SK-N-SH (cell line): ENCODE measurements around the gene CDC6. TPM values are rescaled to one million over a fixed set of nuclear protein-coding genes. Genes with fewer than 3 reads are reported as not detected.
A peak's percentile ranks its signal among the peaks of the same experiment; 100 is the strongest.

ENCODE experiments used
- CTCF ChIA-PET: fragments of 300-600, 350-600 bp; formaldehyde crosslinking; extraction: SDS; loops from one replicate; lab custom pipeline; 2021; lab: Yijun Ruan, JAX
- POLR2A ChIA-PET: fragments of 350-600 bp; sonication (Branson Sonifier 250); formaldehyde crosslinking; extraction: SDS; loops from one replicate; lab custom pipeline; 2020; ENCODE audit warnings: antibody characterized with exemption, inconsistent platforms; lab: Yijun Ruan, JAX
- DNase-seq: peaks from one replicate; pipeline ENCODE4 v3.0.0; 2012
- H2AFZ ChIP-seq: fragments of 200-600 bp; sonication (generic); 2 replicates; pipeline ENCODE4 v1.8.1; 2016; ENCODE audit warnings: antibody characterized with exemption, mild to moderate bottlenecking, low read depth
- H3F3A ChIP-seq: fragments of 200-600 bp; sonication (generic); replicated peaks from 2 replicates; pipeline ENCODE3; 2016; ENCODE audit warnings: antibody characterized with exemption, mild to moderate bottlenecking; ENCODE audit not compliant: insufficient read depth
- H3K27ac ChIP-seq, 2 experiments: fragments of 200-500 bp in 1 of 2; fragments of 200-600 bp in 1 of 2; sonication (Bioruptor generic) in 1 of 2; sonication (generic), shearing (Covaris generic) in 1 of 2; 2 replicates each; pipeline versions ENCODE4 v1.5.1 to v1.6.1; 2014 to 2016; ENCODE audit warnings: low read depth in 2 of 2, inconsistent platforms in 1 of 2, low read length in 1 of 2, mild to moderate bottlenecking in 1 of 2, mixed read lengths in 1 of 2
- H3K27me3 ChIP-seq: fragments of 200-600 bp; sonication (generic), shearing (Covaris generic); 2 replicates; pipeline ENCODE4 v1.6.1; 2016; ENCODE audit warnings: mixed run types; ENCODE audit not compliant: insufficient read depth
- H3K36me3 ChIP-seq, 2 experiments: fragments of 200-500 bp in 1 of 2; fragments of 200-600 bp in 1 of 2; sonication (Bioruptor generic) in 1 of 2; sonication (generic) in 1 of 2; replicated peaks in 1 of 2; 2 replicates each; pipeline versions ENCODE3 to v1.5.1; 2014 to 2016; ENCODE audit warnings: low read length in 1 of 2, mild to moderate bottlenecking in 1 of 2; ENCODE audit not compliant: insufficient read depth in 2 of 2, control insufficient read depth in 1 of 2
- H3K4me1 ChIP-seq, 2 experiments: fragments of 200-500 bp in 1 of 2; fragments of 200-600 bp in 1 of 2; sonication (Bioruptor generic) in 1 of 2; sonication (generic), shearing (Covaris generic) in 1 of 2; 2 replicates each; pipeline versions ENCODE4 v1.5.1 to v1.6.1; 2014 to 2016; ENCODE audit warnings: low read depth in 1 of 2, low read length in 1 of 2, mixed run types in 1 of 2; ENCODE audit not compliant: insufficient read depth in 2 of 2, control insufficient read depth in 1 of 2
- H3K4me2 ChIP-seq: fragments of 200-600 bp; sonication (generic), shearing (Covaris generic); 2 replicates; pipeline ENCODE4 v1.6.1; 2017; ENCODE audit warnings: mixed run types
- H3K4me3 ChIP-seq, 2 experiments: fragments of 200-500 bp in 1 of 2; fragments of 200-600 bp in 1 of 2; sonication (Bioruptor generic) in 1 of 2; sonication (generic), shearing (Covaris generic) in 1 of 2; 2 replicates each; pipeline versions ENCODE4 v1.5.1 to v1.8.1; 2014 to 2016; ENCODE audit warnings: low read depth in 2 of 2, inconsistent platforms in 1 of 2, low read length in 1 of 2, mild to moderate bottlenecking in 1 of 2, mixed read lengths in 1 of 2, moderate library complexity in 1 of 2
- H3K79me2 ChIP-seq: fragments of 200-600 bp; sonication (generic); 2 replicates; pipeline ENCODE4 v1.8.1; 2017; ENCODE audit warnings: mild to moderate bottlenecking; ENCODE audit not compliant: insufficient read depth
- H3K9ac ChIP-seq: fragments of 200-600 bp; sonication (generic); 2 replicates; pipeline ENCODE4 v1.6.1; 2017; ENCODE audit warnings: mixed run types
- H3K9me2 ChIP-seq: fragments of 200-600 bp; sonication (generic); 2 replicates; pipeline ENCODE4 v1.6.1; 2017; ENCODE audit warnings: mixed run types
- H3K9me3 ChIP-seq: fragments of 200-600 bp; sonication (generic); 2 replicates; pipeline ENCODE4 v1.6.1; 2017; ENCODE audit warnings: mixed run types, mild to moderate bottlenecking, moderate library complexity
- H4K20me1 ChIP-seq: fragments of 200-600 bp; sonication (generic); 2 replicates; pipeline ENCODE4 v1.6.1; 2017; ENCODE audit warnings: mild to moderate bottlenecking, mixed run types; ENCODE audit not compliant: insufficient read depth
- CTCF ChIP-seq: fragments of 200-600 bp; sonication (generic); IDR thresholded peaks from 2 replicates; pipeline ENCODE4 v1.6.1; 2017; ENCODE audit warnings: antibody characterized with exemption, mild to moderate bottlenecking, moderate library complexity
- ELF1 ChIP-seq: IDR thresholded peaks from 2 replicates; pipeline ENCODE4 v1.4.0; 2012
- EP300 ChIP-seq, 2 experiments: IDR thresholded peaks; 2 replicates each; pipeline versions ENCODE4 v1.4.0 to v1.6.1; 2012; ENCODE audit warnings: borderline replicate concordance in 1 of 2, low read depth in 1 of 2, low read length in 1 of 2
- GABPA ChIP-seq: IDR thresholded peaks from 2 replicates; pipeline ENCODE4 v1.4.0; 2012; ENCODE audit warnings: low read depth, mild to moderate bottlenecking
- IRF3 ChIP-seq: fragments of 150-350 bp; IDR thresholded peaks from 2 replicates; pipeline ENCODE4 v1.6.1; 2016; ENCODE audit warnings: mild to moderate bottlenecking, low read depth, low read length
- JUND ChIP-seq: IDR thresholded peaks from 2 replicates; pipeline ENCODE4 v1.4.0; 2012
- NFIC ChIP-seq: IDR thresholded peaks from 2 replicates; pipeline ENCODE4 v1.4.0; 2012; ENCODE audit warnings: borderline replicate concordance
- RCOR1 ChIP-seq: fragments of 150-350 bp; IDR thresholded peaks from 2 replicates; pipeline ENCODE4 v1.6.1; 2017; ENCODE audit warnings: antibody characterized with exemption, low read length
- RXRA ChIP-seq: IDR thresholded peaks from 2 replicates; pipeline ENCODE4 v1.4.0; 2012; ENCODE audit warnings: low read depth, mild to moderate bottlenecking, borderline replicate concordance
- SIN3A ChIP-seq: IDR thresholded peaks from 2 replicates; pipeline ENCODE4 v1.6.1; 2012; ENCODE audit warnings: low read depth, mild to moderate bottlenecking, low read length, moderate library complexity, borderline replicate concordance
- SMC3 ChIP-seq: IDR thresholded peaks from 2 replicates; pipeline ENCODE4 v1.6.1; 2012; ENCODE audit warnings: low read depth, low read length, improper control_type of control experiment
- TAF1 ChIP-seq: IDR thresholded peaks from 2 replicates; pipeline ENCODE4 v1.6.1; 2012; ENCODE audit warnings: low read depth, mild to moderate bottlenecking, low read length, moderate library complexity, borderline replicate concordance
- TCF12 ChIP-seq: IDR thresholded peaks from 2 replicates; pipeline ENCODE4 v1.4.0; 2012
- TEAD4 ChIP-seq: IDR thresholded peaks from 2 replicates; pipeline ENCODE4 v1.4.0; 2012; ENCODE audit warnings: mild to moderate bottlenecking, borderline replicate concordance; ENCODE audit not compliant: insufficient read depth
- ZBTB33 ChIP-seq: IDR thresholded peaks from 2 replicates; pipeline ENCODE4 v1.4.0; 2012; ENCODE audit warnings: low read depth, borderline replicate concordance
- WGBS: methylation state at CpG from one replicate; pipeline ENCODE4 v1.1.6; 2017; ENCODE audit warnings: low lambda C conversion rate; 5-methylcytosine and 5-hydroxymethylcytosine counted together
- polyA plus RNA-seq, 3 experiments: library from polyadenylated mRNA; depleted of rRNA; stranded (reverse); fragments of >200 nt; gene quantifications; 2 replicates each; pipeline ENCODE4 v1.2.3, GENCODE V29; 2012
- TF ChIP-seq, protein P1 (sequence below): IDR thresholded peaks from 2 replicates; pipeline ENCODE4; 2012

Gene CDC6
- polyA plus RNA-seq, 1 of the 3 experiments (the other 2 are of a cell fraction) = 12.7 TPM

- H3K4me1 ChIP-seq = peaks cover 8 to 13% of the 10 kb centered on the region in 2 experiments
Observed at GRCh38 chr17:40248507-40248906, 39.2 kb upstream of the CDC6 start.

DNA sequence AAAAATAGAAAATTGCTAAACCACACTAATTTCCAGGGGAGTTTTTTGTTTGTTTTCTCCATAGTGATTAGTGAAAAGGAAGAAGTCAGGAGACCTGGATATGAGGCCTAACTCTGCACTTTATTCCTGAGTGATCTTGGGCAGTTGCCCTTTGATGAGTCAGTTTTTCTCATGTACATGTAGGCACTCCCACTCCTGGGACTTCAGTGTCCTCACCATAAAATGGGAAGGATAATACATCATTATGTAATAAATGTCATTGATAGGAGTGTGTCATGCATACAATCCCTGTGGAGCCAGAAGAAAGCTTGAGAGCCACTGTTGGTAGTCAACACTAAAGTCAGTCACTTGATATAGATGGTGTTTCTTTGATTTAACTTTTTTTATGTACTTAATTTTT lies 36.1 kb upstream of the CDC6 start:
- no peak overlapping the region for H3K4me2 ChIP-seq
- H3K9me3 ChIP-seq = no peaks in the 10 kb centered on the region
- H3K27me3 ChIP-seq = no peaks in the 10 kb centered on the region
- CTCF ChIA-PET = no interaction called here
- H3K4me1 ChIP-seq = peaks cover 0 to 5% of the 10 kb centered on the region in 2 experiments; a peak in 1 of 4 replicates
- peaks cover 96% of the 10 kb centered on the region for H3K79me2 ChIP-seq
- peaks cover 1 to 5% of the 10 kb centered on the region in 2 experiments for H3K36me3 ChIP-seq
- no peak overlapping the region for H3K4me3 ChIP-seq
- H3F3A ChIP-seq = peaks cover 16% of the 10 kb centered on the region
- peaks cover 13% of the 10 kb centered on the region for H4K20me1 ChIP-seq
- peak overlapping the region in 1 of 2 experiments; percentile 86; a peak in 2 of 4 replicates for H3K27ac ChIP-seq
- no peaks in the 10 kb centered on the region for H3K9me2 ChIP-seq
- POLR2A ChIA-PET = no interaction called here
- no peak for DNase-seq
- H2AFZ ChIP-seq = no peak overlapping the region
- H3K9ac ChIP-seq = peak overlapping the region; percentile 54; the same call in 1 of the 2 replicates
- TF ChIP-seq TAF1 = no peak
- TF ChIP-seq, protein P1, sequence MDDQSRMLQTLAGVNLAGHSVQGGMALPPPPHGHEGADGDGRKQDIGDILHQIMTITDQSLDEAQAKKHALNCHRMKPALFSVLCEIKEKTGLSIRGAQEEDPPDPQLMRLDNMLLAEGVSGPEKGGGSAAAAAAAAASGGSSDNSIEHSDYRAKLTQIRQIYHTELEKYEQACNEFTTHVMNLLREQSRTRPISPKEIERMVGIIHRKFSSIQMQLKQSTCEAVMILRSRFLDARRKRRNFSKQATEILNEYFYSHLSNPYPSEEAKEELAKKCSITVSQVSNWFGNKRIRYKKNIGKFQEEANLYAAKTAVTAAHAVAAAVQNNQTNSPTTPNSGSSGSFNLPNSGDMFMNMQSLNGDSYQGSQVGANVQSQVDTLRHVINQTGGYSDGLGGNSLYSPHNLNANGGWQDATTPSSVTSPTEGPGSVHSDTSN = peak; percentile 78
- 0 out of 2 replicates have a peak, but pooled peaks have one; percentile 28 for TF ChIP-seq SIN3A
- TF ChIP-seq NFIC = peak; percentile 47
- peak; percentile 47 for TF ChIP-seq TCF12
- no peak for TF ChIP-seq RXRA
- TF ChIP-seq CTCF = no peak
- TF ChIP-seq RCOR1 = no peak
- TF ChIP-seq IRF3 = no peak
- TF ChIP-seq JUND = peak; percentile 70
- TF ChIP-seq ZBTB33 = no peak
- TF ChIP-seq SMC3 = no peak
- no peak for TF ChIP-seq GABPA
- TF ChIP-seq TEAD4 = no peak

More at GRCh38 chr17:40248507-40248906, 39.2 kb upstream of the CDC6 start:
- Histone ChIP-seq H3K9me3 (no peaks in the 10 kb centered on the region), H3F3A (peaks cover 16% of the 10 kb centered on the region), H3K27me3 (no peaks in the 10 kb centered on the region), H4K20me1 (peaks cover 18% of the 10 kb centered on the region), H3K4me3 (no peak overlapping the region), H3K27ac (peak overlapping the region in 1 of 2 experiments; percentile 34; a peak in 2 of 4 replicates), H3K9me2 (no peaks in the 10 kb centered on the region), H3K4me2 (no peak overlapping the region; the same call in 1 of the 2 replicates), H3K79me2 (peaks cover 96% of the 10 kb centered on the region), H2AFZ (no peak overlapping the region), H3K36me3 (no peaks in the 10 kb centered on the region), H3K9ac (no peak overlapping the region)
- ChIA-PET POLR2A (no interaction called here), CTCF (no interaction called here)
- DNase-seq = no peak
- TF ChIP-seq EP300 (IDR thresholded peaks at IDR 0.05; ENCODE audit: borderline replicate concordance in 1 of 2, low read depth in 1 of 2, low read length in 1 of 2) = no peak
- TF ChIP-seq ELF1 = no peak
- TF ChIP-seq, protein P1 = peak; percentile 21; the same call in 1 of the 2 replicates
- no peak for TF ChIP-seq IRF3
- peak; percentile 51 for TF ChIP-seq TCF12
- WGBS = 94% methylated on average over 1 of the region's 1 CpG
